Cortex of kidney (tissue), 1 donor: Measurements from ENCODE around the gene NDUFS2.

Experiments used
- DNase-seq: peaks from one replicate; lab custom pipeline; 2025; lab: John Stamatoyannopoulos, UW

The NDUFS2 gene

DNA sequence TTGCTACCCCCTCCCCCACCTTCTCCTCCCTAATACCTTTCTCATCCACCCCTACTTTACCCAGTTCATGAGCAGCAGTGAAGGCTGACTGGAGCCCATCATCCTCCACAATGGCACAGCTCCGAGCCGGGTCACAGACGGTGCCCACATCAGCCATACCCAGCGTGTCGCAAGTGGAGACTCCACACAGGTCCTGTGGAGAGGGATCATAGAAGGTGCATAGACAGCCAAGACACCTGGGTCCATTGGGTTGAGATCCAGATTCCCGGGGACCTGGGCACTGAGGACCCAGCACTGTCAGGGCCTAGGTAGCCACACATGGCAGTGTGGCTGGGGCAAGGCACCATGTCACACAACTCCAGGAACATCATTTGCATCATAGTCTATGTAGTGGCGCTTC, 6.1 kb upstream of the NDUFS2 start:
- no peak for DNase-seq

DNA sequence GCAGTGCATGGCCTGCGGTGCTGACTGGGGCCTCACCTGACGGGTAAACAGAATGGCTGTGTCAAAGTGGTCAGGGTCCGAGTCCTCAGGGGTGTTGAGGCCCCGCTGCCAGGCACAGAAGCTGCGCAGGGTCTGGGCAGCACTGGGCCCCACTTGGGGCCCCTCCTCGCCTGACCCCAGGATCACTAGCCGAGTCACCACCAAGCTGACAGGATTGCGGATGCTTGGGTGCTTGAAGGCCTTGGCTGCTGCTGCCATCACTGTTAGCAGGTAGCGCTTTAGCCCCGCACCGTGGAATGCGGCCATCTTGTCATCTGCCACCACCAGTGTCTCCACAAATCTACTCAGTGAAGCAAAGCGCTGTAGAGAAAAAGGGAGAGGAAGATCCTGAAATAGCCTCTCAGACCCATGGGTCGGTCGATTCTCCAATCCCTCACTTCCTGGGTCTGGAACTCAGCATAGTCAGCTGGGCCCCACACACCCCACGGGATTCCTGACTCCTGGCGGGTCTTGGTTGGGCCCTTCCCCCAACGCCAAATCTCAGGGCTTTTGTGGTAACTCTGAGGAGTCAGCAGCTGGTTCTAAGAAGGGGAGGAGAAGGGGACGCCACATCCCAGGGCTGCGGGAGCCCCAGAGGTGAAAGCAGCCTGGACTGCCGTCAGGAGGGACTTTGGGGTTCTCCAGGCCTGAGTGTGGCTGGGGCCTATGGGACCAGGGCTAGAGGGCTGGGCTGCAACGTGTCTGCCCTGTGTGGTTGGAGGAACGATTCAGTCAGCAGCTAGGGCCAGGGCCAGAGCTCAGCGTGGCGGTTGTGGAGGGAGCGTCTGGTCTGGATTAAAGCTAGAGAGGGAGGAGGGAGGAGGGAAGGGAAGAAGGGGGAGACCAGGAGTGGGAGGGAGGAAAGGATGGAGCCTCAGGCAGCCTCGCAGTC, 5.4 kb upstream of the NDUFS2 start:
- DNase-seq = no peak

DNA sequence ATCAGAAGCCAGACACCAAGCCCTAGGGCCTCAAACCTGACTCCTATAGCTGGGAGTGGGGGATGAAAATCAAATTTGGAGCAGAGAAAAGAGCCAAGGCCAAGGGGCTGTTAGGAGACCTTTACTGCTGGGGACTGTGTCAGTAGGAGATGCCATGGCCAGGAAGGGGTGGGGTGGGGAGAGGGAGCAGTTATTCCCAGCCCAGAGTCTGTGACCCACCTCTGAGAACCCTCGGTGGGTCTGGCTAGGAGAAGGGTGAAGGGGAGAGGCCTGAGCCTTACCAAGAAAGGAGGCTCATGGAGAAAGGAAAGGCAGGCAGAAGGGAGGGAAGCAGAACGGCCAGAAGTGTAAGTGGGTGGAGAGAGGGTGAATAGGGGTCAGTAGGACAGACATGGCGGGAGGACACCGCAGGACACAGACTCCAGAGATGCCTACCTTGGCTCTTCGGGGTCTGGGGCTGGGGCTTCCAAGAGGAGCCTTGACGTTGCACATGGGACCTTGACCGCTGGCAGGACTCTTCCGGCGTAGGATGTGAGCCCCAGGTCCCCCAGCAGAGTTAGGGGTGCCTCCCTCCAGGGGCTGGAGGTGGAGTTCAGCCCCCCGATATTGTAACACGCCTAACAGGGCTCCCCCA, 4.5 kb upstream of the NDUFS2 start:
- no peak for DNase-seq

DNA sequence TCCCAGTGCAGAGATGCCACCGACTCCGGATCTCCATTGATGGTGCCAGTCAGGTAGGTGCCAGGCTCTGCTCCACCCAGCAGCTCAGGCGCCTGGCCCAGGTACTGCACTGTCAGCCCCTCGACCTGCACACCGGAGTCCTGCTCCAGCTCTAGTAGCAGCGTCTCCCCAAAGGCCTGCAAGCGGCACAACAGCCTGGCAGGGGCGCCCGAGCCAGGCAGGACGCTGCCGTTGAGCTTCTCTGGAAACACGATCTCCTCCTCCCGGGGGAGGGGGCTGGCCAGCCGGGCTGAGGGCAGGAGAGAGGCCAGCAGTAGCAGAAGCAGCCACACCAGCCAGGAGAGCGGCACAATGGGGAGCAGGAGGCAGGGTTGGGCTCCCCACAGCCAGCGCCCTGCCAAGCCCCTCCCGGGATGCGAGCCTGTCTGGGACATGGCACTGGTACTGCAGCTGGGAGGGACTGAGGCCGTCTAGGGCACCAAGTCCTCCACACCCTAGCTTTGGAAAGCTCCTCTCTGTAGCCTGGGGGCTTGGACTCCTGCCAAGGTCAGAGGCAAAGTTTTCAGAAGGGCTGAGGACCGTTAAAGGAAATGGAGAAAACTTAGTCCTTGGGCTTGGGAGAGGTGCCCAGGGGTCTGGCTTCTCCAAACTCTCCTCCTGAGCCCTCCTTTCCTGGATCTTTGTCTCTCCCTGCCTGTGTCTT, 3.8 kb upstream of the NDUFS2 start:
- DNase-seq = no peak

DNA sequence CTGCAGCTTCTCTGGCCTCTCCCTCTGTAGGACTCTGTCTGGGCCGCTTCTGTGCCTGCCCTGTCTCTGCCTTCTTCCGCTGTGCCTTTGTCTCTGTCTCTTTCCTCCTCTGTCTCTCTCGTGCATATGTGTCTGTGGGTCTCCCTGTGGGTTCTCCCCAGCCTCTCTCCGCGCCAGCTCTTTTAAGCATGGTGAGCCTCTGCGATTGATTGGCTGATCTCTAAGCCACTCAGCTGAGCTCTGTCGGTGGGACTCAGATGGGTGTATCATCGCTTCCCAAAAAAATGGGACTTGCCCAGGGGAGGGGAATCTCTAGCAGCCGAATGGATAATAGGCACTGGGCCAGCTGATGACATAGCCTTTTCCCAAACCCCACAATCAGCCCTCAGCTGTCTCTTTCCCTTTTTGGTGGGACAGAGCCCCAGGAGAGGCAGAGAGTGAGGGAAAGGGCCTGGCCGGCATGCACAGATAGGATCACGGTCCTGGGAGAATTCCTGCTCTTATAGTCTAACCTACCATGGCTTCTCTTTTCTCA, 3.2 kb upstream of the NDUFS2 start, which contains the start of gene ADAMTS4:
Gene ADAMTS4, minus strand, starts transcription at position 158 of the 535 bp plus-strand sequence. CDS start 427 bp downstream, outside the sequence.
- DNase-seq = no peak

DNA sequence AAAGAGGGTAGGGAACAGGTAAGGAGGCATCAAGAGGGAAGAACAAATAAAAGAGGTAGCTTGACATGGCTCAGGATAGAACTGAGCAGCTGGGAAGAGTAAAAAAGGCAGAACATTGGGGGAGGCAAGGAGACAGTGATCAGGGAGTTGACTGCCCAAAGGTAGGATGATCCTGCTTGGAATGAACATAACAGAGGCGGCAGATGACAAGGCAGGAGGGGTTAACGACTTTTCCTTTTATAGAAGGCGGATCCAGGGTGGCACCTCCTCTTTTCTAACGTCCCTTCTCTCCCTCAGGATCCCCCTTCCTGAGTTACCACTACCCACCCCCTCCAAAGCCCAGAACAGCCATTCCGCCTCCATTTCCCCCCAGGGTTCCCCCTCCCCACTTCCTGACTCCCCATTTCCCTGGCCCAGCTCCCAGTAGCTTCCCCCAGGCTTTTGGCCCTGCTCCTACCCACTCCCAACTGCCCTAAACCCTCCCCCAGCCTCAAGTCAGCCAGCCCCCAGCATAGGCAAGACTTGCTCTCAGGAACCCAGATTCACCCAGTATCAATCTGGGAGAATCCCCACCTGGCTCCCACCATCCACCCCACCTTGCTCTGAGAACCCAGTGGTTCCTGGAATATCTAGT, 2.5 kb upstream of the NDUFS2 start:
- no peak for DNase-seq

DNA sequence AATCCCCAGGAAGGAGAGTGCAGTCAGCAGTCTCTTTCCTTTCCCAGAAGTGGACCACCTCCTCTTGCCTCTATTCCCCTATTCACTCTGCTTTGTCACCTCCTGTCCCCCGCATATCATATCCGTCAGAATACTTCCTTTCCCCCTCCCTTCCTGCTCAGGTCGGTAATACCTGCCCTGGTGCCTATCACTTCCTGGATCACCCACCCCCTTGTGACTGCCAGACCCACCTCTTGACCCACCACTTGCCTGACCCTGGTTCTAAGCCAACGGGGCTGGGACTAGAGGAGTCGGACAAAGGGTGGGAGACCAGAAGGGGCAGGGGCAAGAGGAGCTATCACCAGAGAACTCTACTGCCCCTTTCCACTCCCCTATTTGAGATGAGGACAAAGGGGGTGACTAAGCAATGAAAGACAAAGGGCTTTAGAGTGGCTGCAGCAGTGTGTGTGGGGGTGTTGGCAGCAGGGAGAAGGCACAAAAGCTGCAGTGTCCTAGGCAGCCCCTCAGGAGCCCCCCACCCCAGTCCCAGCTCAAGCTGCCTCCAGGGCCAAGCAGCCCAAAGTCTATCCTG, 1.7 kb upstream of the NDUFS2 start:
- DNase-seq = no peak

DNA sequence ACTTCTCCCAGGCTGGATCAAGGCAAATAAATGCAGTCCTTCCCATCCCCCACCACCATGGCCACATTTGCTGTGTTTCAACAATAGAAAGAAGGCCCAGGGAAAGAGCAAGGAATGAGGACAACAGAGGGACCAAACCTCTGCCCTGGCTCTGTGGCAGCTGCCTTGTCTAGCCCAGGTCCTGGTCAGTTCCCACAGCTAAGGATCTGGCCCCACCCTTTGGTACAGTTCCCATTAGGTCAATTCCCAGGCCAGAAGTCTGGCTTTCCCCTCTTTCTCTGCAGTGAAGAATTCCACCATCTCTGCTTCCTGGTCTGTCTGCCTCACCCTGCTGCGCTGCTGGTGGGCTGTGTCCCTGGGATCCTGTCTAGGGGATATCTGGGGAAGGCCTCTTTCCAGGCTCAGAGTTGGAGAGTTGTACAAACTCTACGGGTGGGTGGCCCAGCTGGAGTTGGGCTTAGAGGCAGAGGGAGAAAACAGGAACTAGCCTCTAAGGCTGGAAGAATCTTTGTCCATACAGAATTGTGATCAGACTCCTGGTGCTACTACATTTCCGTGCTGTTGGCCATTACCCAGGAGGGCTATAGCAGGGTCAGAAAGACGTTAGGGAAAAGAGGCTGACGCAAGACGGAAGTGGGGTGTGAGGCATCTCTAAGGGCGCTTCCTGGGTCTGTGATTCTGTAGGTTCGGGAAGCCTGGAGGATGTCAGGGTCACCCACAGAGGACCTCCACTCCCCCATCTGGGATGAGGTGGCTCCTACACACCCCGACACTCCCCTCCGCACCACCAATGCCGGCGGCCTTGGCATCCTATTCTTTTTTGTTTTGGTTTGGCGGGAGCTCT, 953 bp upstream of the NDUFS2 start:
- no peak for DNase-seq

DNA sequence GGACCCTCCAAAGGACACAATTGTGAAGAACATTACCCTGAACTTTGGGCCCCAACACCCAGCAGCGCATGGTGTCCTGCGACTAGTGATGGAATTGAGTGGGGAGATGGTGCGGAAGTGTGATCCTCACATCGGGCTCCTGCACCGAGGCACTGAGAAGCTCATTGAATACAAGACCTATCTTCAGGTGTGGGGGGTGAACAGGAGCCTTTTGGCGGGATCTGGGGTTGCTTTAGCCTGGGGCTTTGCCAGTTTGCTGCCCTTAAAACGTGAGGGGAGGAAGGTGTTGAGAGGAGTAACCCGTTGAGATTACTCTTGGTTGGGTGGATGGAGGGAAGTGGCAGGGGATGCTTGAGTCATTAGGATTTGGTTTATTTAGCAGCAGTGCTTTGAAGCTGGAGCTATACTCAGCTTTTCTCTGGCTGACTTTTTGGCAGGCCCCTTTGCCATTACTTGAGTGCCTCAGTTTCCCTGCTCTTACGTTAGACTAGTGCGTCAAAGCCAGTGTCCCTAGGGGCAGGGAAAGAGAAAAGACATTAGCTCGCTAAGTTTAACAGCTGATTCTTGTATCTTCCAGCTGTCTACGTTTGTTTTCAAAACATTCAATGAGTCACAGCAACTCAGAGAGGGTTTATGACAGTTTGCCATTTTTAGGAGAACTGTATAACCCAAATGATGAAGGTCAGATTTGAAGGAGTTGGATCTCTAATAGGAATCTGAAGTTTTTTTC, 4.4 kb downstream of the NDUFS2 start:
- DNase-seq = no peak

DNA sequence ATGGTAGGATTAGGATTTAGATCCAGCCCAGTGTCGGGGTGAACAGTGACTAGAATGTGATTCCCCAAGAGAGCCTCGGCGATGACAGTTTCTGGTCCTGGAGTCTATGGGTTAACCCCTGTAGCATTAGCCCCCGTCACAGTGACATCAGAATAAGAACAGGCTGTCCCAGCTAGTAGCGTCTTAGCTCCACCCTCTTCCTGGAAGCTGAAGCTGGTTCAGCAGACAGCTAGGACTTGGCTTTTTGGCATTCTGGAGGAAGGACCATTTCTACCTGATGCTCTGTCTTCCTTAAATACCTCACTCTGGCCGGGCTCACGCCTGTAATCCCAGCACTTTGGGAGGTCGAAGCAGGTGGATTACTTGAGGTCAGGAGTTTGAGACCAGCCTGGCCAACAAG, 5.0 kb downstream of the NDUFS2 start:
- no peak for DNase-seq

DNA sequence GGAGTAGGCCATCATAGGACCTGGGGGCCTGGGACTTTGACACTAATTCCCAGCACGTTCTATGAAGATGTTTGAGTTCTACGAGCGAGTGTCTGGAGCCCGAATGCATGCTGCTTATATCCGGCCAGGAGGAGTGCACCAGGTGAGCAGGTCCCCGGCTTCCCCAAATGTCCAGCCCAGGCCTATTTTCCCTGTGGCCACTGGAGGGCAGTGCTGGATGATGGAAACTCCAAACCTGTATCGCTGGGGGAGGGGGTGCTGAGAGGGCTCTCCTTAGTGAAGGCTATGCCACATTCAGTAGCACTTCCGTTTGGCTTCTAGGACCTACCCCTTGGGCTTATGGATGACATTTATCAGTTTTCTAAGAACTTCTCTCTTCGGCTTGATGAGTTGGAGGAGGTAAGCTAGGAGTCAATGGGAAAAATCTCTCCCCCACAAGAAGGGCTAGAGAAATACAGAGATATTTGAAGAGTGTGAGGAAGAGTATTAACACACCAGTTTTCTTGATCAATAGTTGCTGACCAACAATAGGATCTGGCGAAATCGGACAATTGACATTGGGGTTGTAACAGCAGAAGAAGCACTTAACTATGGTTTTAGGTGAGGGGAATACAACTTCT, 7.7 kb downstream of the NDUFS2 start:
- DNase-seq = no peak

DNA sequence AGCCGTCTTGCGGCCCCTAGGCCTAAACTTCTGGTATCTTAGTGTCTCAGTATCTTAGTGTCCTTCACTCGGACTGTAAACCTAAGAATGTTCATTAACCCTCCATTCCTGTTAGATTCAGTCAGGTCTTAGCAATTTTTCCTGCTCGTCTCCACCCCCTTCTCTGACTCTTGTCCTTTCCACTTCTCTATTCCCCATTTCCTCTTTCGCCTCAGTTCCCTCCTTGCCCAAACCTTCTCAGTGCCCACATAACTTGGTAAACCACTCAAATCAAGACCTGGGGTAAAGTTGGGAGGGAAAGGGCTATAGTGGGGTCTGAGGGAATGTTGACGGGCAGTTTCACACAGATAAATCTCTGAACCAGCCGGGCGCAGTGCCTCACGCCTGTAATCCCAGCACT, 12.2 kb downstream of the NDUFS2 start:
- no peak for DNase-seq

DNA sequence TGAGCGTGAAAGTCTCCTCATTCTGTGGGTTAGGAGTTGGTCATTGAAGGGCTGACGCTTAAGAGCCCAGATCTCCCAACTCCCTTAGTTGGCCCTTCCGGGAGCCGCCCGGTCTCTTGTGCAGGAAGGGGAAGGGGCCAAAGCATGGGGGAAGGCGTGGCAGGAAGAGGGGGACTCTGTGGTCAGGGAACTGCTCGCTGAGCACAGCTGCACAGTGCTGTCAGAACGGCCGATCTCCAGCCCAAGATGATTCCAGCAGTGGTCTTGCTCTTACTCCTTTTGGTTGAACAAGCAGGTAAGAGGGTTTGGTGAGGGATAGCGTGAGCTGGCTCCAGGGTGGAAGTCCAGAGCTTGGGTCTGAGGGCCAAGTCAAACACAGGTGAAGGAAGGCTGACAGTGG, 12.9 kb downstream of the NDUFS2 start, which contains the start of gene FCER1G:
Gene FCER1G, plus strand, starts transcription at position 220 of the 400 bp plus-strand sequence. Its CDS starts 27 bp downstream, at position 247.
- no peak for DNase-seq

DNA sequence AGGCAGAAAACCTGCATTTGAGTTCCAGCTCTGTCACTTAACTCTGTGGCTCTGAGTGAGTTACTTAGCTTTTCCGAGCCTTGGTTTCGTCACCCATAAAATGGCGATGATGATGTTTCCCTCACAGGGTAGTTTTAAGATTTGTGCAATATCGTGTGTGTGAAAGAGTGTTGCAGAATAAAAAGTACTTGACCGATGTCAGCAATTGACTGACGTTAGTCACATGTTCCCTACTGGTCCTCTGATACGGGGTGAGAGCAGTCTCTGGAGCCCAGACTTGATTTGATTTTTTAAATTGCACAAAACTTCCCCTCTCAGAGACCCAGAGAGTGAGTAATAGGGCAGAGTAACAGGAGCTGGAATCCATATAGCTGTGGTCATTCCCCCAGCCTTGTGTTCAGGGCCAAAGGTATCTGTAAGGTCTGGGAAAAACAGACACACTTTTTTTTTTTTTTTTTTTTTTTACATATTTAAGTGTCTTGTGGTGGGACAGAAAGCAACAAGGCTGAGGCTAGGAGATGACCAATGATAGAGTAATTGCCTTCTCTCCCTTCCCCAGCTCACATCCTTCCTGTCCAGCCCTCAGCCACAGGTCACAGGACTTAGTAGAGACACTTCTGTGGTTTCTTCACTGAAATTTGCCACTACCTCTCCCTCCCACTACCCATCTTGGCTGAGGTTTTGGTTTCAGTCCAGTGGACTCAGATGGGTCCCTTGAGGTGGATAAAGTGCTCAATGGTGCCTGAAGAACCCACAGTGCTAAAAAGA, 15.0 kb downstream of the NDUFS2 start:
- no peak for DNase-seq

DNA sequence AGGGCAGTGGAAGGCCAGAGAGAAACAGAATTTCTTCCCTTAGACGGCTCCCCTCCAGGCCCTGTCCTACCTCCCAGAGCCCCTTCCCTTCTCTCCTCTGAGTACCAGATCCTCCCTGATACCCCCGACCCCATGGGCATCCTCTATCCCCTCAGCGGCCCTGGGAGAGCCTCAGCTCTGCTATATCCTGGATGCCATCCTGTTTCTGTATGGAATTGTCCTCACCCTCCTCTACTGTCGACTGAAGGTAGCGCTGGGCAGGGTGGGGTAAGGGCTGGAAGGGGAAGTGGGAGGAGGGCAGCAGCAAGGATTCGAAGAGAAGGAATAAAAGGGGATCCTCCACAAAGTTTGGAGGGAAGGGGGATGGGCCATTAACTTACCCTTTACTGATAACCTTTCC, 15.7 kb downstream of the NDUFS2 start:
- no peak for DNase-seq

DNA sequence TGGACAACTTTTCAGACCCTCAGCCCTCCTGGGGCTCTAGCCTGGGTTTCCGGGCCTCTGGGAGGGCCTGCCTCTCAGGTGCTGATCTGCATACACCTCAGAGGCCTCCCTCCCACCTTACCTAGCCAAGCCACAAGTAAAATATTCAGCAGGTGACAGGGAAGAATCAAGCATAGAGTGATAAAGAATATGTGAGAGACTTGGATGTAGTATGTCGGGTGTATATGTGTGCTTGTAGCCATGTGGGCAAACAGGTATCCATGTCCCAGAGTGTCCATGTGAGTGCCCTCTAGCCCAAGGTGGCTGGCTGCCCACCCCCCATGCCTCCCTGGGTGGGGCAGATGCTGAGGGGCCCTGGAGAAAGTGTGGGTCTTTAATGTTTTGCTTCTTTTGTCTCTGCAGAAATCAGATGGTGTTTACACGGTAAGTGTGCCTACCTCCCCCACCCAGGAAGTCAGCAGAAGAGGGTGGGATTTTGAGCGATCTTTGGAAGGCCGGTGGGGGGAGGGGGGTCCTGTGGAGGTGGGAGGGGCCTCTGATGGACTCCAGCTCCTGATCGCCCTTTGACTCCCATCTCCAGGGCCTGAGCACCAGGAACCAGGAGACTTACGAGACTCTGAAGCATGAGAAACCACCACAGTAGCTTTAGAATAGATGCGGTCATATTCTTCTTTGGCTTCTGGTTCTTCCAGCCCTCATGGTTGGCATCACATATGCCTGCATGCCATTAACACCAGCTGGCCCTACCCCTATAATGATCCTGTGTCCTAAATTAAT, 16.3 kb downstream of the NDUFS2 start:
- no peak for DNase-seq

DNA sequence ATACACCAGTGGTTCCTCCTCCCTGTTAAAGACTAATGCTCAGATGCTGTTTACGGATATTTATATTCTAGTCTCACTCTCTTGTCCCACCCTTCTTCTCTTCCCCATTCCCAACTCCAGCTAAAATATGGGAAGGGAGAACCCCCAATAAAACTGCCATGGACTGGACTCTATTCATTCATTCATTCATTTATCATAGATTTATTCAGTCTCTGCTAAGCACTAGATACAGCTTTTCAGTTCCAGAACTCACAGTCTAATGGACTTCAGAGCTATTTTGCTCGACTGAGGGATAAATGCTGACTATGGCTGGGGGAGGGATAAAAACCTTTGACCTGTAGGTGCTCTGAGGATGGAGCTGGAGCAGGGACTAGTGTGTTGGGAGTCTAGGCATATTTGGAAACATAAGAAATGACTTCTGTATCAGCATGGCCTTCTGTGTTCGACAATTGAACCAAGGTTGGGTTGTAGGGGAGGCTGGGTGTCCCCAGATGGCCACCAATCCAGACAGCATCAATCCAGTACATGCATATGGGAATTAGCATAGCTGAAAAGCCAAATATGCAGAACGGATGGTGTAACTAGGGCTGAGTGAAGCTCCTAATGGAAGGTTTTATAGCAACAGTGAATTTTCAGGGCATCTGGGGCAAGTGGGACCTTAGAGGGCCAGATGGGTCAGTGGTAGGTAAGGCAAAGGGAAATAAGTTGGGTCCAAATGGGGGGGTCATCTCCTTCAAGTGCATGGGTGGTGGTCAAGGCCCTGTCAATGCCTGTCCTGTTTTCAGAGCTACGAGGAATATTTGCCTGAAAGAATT, 17.1 kb downstream of the NDUFS2 start:
- DNase-seq = no peak
